Measurements from ENCODE around the gene KIFAP3. TPM values are rescaled to one million over a fixed set of nuclear protein-coding genes. Genes with fewer than 3 reads are reported as not detected.
"Not testable (repeated sequence)": the region's sequence is repeated elsewhere in the genome, so short reads cannot be mapped to it uniquely, and the experiment has no call there.

The KIFAP3 gene
- total and polyA plus RNA-seq, 2 of the 8 experiments (the other 6 are each of a cell fraction or from before 2014, with no cell fraction given), result 1.3 to 3.2 TPM

DNA sequence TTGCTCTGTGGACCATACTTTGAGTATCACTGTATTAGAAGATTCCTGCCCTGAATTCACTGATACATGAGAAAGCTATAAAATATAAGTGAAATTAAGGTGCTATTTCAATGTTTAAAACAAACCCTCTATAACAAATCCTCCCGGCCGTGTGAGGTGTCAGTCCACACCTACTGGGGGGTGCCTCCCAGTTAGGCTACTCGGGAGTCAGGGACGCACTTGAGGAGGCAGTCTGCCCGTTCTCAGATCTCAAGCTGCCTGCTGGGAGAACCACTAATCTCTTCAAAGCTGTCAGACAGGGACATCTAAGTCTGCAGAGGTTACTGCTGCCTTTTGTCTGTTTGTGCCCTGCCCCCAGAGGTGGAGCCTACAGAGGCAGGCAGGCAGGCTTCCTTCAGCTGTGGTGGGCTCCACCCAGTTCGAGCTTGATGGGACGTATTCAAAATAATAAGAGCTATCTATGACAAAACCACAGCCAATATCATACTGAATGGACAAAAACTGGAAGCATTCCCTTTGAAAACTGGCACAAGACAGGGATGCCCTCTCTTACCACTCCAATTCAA is 71.1 kb downstream of the KIFAP3 start:
- H3K4me3 ChIP-seq (ENCODE audit: extremely low read depth in 1 of 4, insufficient read depth in 2 of 4, low read depth in 3 of 4, low read length in 4 of 4); H3K79me2 ChIP-seq (ENCODE audit: control insufficient read depth in 1 of 2, insufficient read depth in 2 of 2, low read length in 2 of 2); H4K20me1 ChIP-seq (replicated peaks in 1 of 2; ENCODE audit: control insufficient read depth in 1 of 2, insufficient read depth in 2 of 2, low read length in 2 of 2); H2BK120ac ChIP-seq (replicated peaks; ENCODE audit: low read depth, low read length); H4K5ac ChIP-seq (ENCODE audit: insufficient read length, low read depth, low read length); POLR2A ChIA-PET (ENCODE audit: partially characterized antibody); H2BK15ac ChIP-seq (ENCODE audit: low read length); H4K91ac ChIP-seq (replicated peaks; ENCODE audit: insufficient read length, low read length); H3K27me3 ChIP-seq (replicated peaks in 1 of 4; ENCODE audit: control insufficient read depth in 3 of 4, extremely low read depth in 1 of 4, insufficient read depth in 3 of 4, low read length in 3 of 4); H3K4ac ChIP-seq (replicated peaks; ENCODE audit: insufficient read length, low read depth, low read length); H2BK5ac ChIP-seq (ENCODE audit: low read depth, low read length); H2BK20ac ChIP-seq (ENCODE audit: low read length); H2AK5ac ChIP-seq (ENCODE audit: low read depth, low read length); H3K27ac ChIP-seq (ENCODE audit: low read depth, low read length); H3K4me2 ChIP-seq (ENCODE audit: insufficient read depth in 1 of 2, low read depth in 2 of 2, low read length in 2 of 2); H3K9ac ChIP-seq (replicated peaks in 1 of 4; ENCODE audit: extremely low read depth in 1 of 4, low read depth in 3 of 4, low read length in 3 of 4); H2BK12ac ChIP-seq (ENCODE audit: low read depth, low read length); FAIRE-seq; H4K8ac ChIP-seq (ENCODE audit: extremely low read depth, insufficient read depth, low read length); H3K36me3 ChIP-seq (ENCODE audit: control insufficient read depth in 2 of 4, insufficient read depth in 4 of 4, low read length in 3 of 4); H2AFZ ChIP-seq (ENCODE audit: low read length); H3K79me1 ChIP-seq (ENCODE audit: low read depth, low read length); H3K4me1 ChIP-seq (replicated peaks in 1 of 4; ENCODE audit: control insufficient read depth in 3 of 4, insufficient read depth in 4 of 4, low read length in 3 of 4); H3K23ac ChIP-seq (ENCODE audit: insufficient read length); CTCF ChIA-PET (ENCODE audit: partially characterized antibody); H3K9me3 ChIP-seq (ENCODE audit: insufficient read depth in 2 of 2, low read depth in 1 of 2, low read length in 1 of 2); DNase-seq (ENCODE audit: low read depth in 1 of 2, low spot score in 2 of 2); H3K56ac ChIP-seq (replicated peaks; ENCODE audit: insufficient read length, low read depth, low read length); H3K14ac ChIP-seq (ENCODE audit: insufficient read length); H3K18ac ChIP-seq (ENCODE audit: extremely low read depth, low read length); H3K23me2 ChIP-seq (ENCODE audit: low read depth, low read length): not testable (repeated sequence)
- TF ChIP-seq POLR2AphosphoS5 (IDR thresholded peaks at IDR 0.05; ENCODE audit: low read depth, low read length), result peak; percentile 64
- 58% methylated on average over 7 of the region's 7 CpGs; no CpG with 5 or more reads in 1 of the 2 experiments for WGBS, 2 experiments (ENCODE audit: extremely low coverage in 1 of 2, insufficient coverage in 1 of 2, insufficient read length in 1 of 2, insufficient replicate concordance in 2 of 2, low coverage in 1 of 2, low lambda C conversion rate in 2 of 2, missing lambda C conversion rate in 1 of 2)

All from H1 (cell line).